ENCODE results near the gene KCND2.

GRCh38 chr7:120774481-120774880 lies 501.5 kb downstream of the KCND2 start:
- TF ChIP-seq, protein P1, sequence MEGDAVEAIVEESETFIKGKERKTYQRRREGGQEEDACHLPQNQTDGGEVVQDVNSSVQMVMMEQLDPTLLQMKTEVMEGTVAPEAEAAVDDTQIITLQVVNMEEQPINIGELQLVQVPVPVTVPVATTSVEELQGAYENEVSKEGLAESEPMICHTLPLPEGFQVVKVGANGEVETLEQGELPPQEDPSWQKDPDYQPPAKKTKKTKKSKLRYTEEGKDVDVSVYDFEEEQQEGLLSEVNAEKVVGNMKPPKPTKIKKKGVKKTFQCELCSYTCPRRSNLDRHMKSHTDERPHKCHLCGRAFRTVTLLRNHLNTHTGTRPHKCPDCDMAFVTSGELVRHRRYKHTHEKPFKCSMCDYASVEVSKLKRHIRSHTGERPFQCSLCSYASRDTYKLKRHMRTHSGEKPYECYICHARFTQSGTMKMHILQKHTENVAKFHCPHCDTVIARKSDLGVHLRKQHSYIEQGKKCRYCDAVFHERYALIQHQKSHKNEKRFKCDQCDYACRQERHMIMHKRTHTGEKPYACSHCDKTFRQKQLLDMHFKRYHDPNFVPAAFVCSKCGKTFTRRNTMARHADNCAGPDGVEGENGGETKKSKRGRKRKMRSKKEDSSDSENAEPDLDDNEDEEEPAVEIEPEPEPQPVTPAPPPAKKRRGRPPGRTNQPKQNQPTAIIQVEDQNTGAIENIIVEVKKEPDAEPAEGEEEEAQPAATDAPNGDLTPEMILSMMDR (IDR thresholded peaks at IDR 0.05 in 4 of 5, conservative IDR thresholded peaks at IDR 0.05 in 1 of 5), result no peak
- no peak for TF ChIP-seq POLR2A (IDR thresholded peaks at IDR 0.05)

Measured in gastrocnemius medialis (tissue), 4 donors.